Mesendoderm (in vitro differentiated cells): Measurements from ENCODE around the gene MSRB2.

Experiments
- DNase-seq: peaks from one replicate; pipeline ENCODE4 v3.0.0; 2013
- H2AK5ac ChIP-seq: 2 replicates; pipeline ENCODE4 v1.6.1; 2013; ENCODE audit warnings: low read length, inconsistent platforms
- H2BK120ac ChIP-seq: 2 replicates; pipeline ENCODE4 v1.6.1; 2013; ENCODE audit warnings: low read depth, mild to moderate bottlenecking, low read length, moderate library complexity, mixed read lengths
- H2BK15ac ChIP-seq: replicated peaks from 2 replicates; pipeline ENCODE4 v1.6.1; 2013; ENCODE audit warnings: low read depth, mild to moderate bottlenecking, moderate library complexity
- H2BK5ac ChIP-seq: 2 replicates; pipeline ENCODE4 v1.6.1; 2013; ENCODE audit warnings: low read length, inconsistent platforms
- H3K18ac ChIP-seq: 2 replicates; pipeline ENCODE4 v1.6.1; 2013; ENCODE audit warnings: mild to moderate bottlenecking, low read length, mixed read lengths
- H3K23ac ChIP-seq: one replicate; pipeline ENCODE4 v1.6.1; 2013; ENCODE audit warnings: low read length
- H3K27ac ChIP-seq: 2 replicates; pipeline ENCODE4 v1.5.1; 2013; ENCODE audit warnings: low read depth, mild to moderate bottlenecking, inconsistent platforms, low read length, moderate library complexity
- H3K27me3 ChIP-seq: 2 replicates; pipeline ENCODE4 v1.6.1; 2013; ENCODE audit warnings: low read length, control low read depth, mild to moderate bottlenecking, inconsistent platforms; ENCODE audit not compliant: insufficient read depth, poor library complexity
- H3K36me3 ChIP-seq: 2 replicates; pipeline ENCODE4 v1.6.1; 2013; ENCODE audit warnings: low read length, inconsistent platforms; ENCODE audit not compliant: control insufficient read depth, insufficient read depth
- H3K4ac ChIP-seq: one replicate; pipeline ENCODE4 v1.6.1; 2013; ENCODE audit warnings: low read depth, mild to moderate bottlenecking, low read length, moderate library complexity
- H3K4me1 ChIP-seq: 2 replicates; pipeline ENCODE4 v1.6.1; 2013; ENCODE audit warnings: low read depth, low read length, inconsistent platforms; ENCODE audit not compliant: control insufficient read depth
- H3K4me2 ChIP-seq: 2 replicates; pipeline ENCODE4 v1.6.1; 2013; ENCODE audit warnings: low read length
- H3K4me3 ChIP-seq: 2 replicates; pipeline ENCODE4 v1.5.1; 2013; ENCODE audit warnings: mild to moderate bottlenecking, low read length
- H3K56ac ChIP-seq: one replicate; pipeline ENCODE4 v1.6.1; 2013; ENCODE audit warnings: low read length
- H3K79me1 ChIP-seq: 2 replicates; pipeline ENCODE4 v1.6.1; 2013; ENCODE audit warnings: low read length, inconsistent platforms
- H3K79me2 ChIP-seq: 2 replicates; pipeline ENCODE4 v1.6.1; 2013; ENCODE audit warnings: mild to moderate bottlenecking, low read length; ENCODE audit not compliant: control insufficient read depth, insufficient read depth
- H3K9ac ChIP-seq: 2 replicates; pipeline ENCODE4 v1.6.1; 2013; ENCODE audit warnings: low read length, inconsistent platforms
- H4K5ac ChIP-seq: one replicate; pipeline ENCODE4 v1.6.1; 2013; ENCODE audit warnings: low read length
- H4K8ac ChIP-seq: one replicate; pipeline ENCODE4 v1.6.1; 2013; ENCODE audit warnings: low read depth, mild to moderate bottlenecking, control low read depth, low read length, moderate library complexity
- WGBS: extraction: QIAGEN DNeasy Blood & Tissue Kit; methylation state at CpG from one replicate; pipeline ENCODE4 v1.1.7; 2013; ENCODE audit warnings: low lambda C conversion rate, missing lambda C conversion rate; ENCODE audit not compliant: insufficient coverage; ENCODE audit errors: extremely low coverage; 5-methylcytosine and 5-hydroxymethylcytosine counted together

Gene MSRB2

GRCh38 chr10:23081891-23082290, 13.5 kb upstream of the MSRB2 start:
- no peak overlapping the region for H2BK5ac ChIP-seq
- no peaks in the 10 kb centered on the region for H3K79me2 ChIP-seq
- peak; percentile 56 for DNase-seq
- no peak overlapping the region for H3K4me2 ChIP-seq
- no peak overlapping the region for H3K23ac ChIP-seq
- H3K18ac ChIP-seq: no peak overlapping the region
- H3K36me3 ChIP-seq: no peaks in the 10 kb centered on the region
- H3K4me3 ChIP-seq: no peak overlapping the region
- H3K27ac ChIP-seq: no peak overlapping the region
- no peak overlapping the region for H2BK120ac ChIP-seq
- H3K4me1 ChIP-seq: no peaks in the 10 kb centered on the region
- H3K79me1 ChIP-seq: no peaks in the 10 kb centered on the region
- no peak overlapping the region for H2BK15ac ChIP-seq
- WGBS: no CpG with 5 or more reads among the region's 4 CpGs
- no peak overlapping the region for H2AK5ac ChIP-seq
- no peak overlapping the region for H4K8ac ChIP-seq
- H3K27me3 ChIP-seq: no peaks in the 10 kb centered on the region
- no peak overlapping the region for H4K5ac ChIP-seq
- no peak overlapping the region for H3K9ac ChIP-seq
- no peak overlapping the region for H3K56ac ChIP-seq
- H3K4ac ChIP-seq: no peak overlapping the region

GRCh38 chr10:23088609-23089008, 6.8 kb upstream of the MSRB2 start:
- Histone ChIP-seq H3K23ac (no peak overlapping the region), H3K18ac (no peak overlapping the region), H3K9ac (no peak overlapping the region), H2BK15ac (no peak overlapping the region), H3K4me1 (no peaks in the 10 kb centered on the region), H3K4me2 (no peak overlapping the region), H3K4me3 (no peak overlapping the region), H2BK120ac (no peak overlapping the region), H4K8ac (no peak overlapping the region), H3K36me3 (no peaks in the 10 kb centered on the region), H4K5ac (no peak overlapping the region), H2AK5ac (no peak overlapping the region), H3K79me1 (no peaks in the 10 kb centered on the region), H3K27me3 (no peaks in the 10 kb centered on the region), H3K4ac (no peak overlapping the region), H3K56ac (no peak overlapping the region), H3K79me2 (no peaks in the 10 kb centered on the region), H3K27ac (no peak overlapping the region), H2BK5ac (no peak overlapping the region)
- no peak for DNase-seq

DNA sequence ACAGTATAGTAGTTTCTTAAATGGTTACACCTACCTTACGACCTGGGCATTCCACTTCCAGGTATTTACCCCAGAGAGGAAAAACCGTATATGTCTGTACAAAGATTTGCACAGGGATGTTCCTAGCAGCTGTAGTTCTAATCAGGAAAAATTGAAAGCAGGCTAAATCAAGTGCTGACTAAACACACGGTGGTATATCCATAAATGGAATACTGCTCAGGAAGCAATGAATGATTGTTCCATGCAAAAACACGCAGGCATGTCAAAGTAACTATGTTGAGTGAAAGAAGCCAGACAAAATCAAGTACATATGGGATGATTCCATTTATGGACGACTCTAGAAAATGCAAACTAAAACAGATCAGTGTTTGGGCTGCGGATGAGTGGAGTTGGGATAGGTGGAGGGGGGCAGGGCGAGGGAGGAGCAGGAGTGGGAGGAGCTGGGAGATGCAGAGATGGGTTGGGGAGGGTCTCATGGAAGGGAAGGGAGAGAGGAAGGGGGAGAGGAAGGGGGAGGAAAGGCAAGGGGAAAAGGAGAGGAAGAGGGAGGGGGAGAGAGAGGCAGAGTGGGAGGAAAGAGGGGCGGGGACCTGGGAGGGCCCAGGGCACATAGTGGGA, 484 bp upstream of the MSRB2 start:
- Histone ChIP-seq H3K9ac (no peak overlapping the region), H2BK120ac (no peak overlapping the region), H3K36me3 (no peaks in the 10 kb centered on the region), H3K27me3 (no peaks in the 10 kb centered on the region), H3K18ac (no peak overlapping the region), H2BK5ac (no peak overlapping the region), H3K4me2 (no peak overlapping the region), H3K23ac (no peak overlapping the region), H2BK15ac (no peak overlapping the region), H3K27ac (no peak overlapping the region), H3K79me1 (no peaks in the 10 kb centered on the region), H3K4ac (no peak overlapping the region), H2AK5ac (no peak overlapping the region), H4K5ac (no peak overlapping the region), H3K56ac (no peak overlapping the region), H3K4me3 (no peak overlapping the region), H3K79me2 (no peaks in the 10 kb centered on the region), H3K4me1 (peaks cover 2% of the 10 kb centered on the region), H4K8ac (no peak overlapping the region)
- DNase-seq: no peak
- no CpG with 5 or more reads among the region's 8 CpGs for WGBS

- Histone ChIP-seq H3K4me3 (peak overlapping the region; percentile 29), H3K23ac (no peak overlapping the region), H3K4me2 (peak overlapping the region; percentile 56), H3K9ac (peak overlapping the region; percentile 68), H3K36me3 (no peaks in the 10 kb centered on the region), H3K27me3 (no peaks in the 10 kb centered on the region), H2BK5ac (no peak overlapping the region), H2BK15ac (no peak overlapping the region), H4K8ac (peak overlapping the region; percentile 91), H3K18ac (peak overlapping the region; percentile 97), H3K4me1 (peaks cover 4% of the 10 kb centered on the region), H3K27ac (peak overlapping the region; percentile 76), H2AK5ac (no peak overlapping the region), H3K79me2 (no peaks in the 10 kb centered on the region), H3K56ac (peak overlapping the region; percentile 80), H3K79me1 (no peaks in the 10 kb centered on the region), H2BK120ac (peak overlapping the region; percentile 56), H3K4ac (peak overlapping the region; percentile 65), H4K5ac (no peak overlapping the region)
- peak; percentile 55 for DNase-seq
- no CpG with 5 or more reads among the region's 21 CpGs for WGBS
These were observed 805 bp downstream of the MSRB2 start for GRCh38 chr10:23095966-23096801.

DNA sequence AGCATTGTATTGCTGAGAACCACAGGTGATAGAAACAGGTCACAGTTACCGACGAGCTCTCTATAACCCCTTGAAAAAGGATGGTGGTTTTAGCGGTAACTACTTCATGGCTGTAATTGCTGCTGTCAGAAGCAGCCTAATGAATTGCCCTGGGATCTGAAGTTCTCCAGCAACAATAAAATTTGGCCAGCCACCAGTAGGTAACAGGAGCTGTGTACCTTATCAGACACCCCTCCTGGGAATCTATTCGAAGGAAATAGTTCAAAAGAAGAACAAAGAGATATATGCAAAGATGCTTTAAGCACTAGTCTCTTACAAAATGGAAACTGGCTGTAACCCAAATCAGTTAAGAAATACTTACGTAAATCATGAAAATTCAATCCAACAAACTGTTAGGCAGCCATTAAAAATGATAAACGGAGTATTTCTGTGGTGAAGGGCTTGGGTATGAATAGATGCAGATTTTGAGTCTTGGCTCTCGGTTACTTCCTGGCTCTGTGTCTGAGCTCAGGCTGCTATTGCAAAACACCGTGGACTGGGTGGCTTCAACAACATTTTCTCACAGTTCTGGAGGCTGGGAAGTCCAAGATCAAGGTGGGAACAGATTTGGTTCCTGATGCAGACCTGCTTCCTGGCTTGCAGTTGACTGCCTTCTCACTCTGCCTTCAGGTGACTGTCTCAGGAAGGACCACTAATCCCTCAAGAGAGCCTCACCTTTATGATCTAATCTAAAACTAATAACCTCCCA, 1.6 kb downstream of the MSRB2 start:
- Histone ChIP-seq H3K36me3 (no peaks in the 10 kb centered on the region), H3K4me1 (peaks cover 4% of the 10 kb centered on the region), H3K4me3 (no peak overlapping the region), H3K79me2 (no peaks in the 10 kb centered on the region), H2AK5ac (no peak overlapping the region), H3K23ac (no peak overlapping the region), H3K27me3 (no peaks in the 10 kb centered on the region), H3K56ac (no peak overlapping the region), H3K9ac (no peak overlapping the region), H3K4ac (no peak overlapping the region), H3K27ac (no peak overlapping the region), H3K18ac (no peak overlapping the region), H3K4me2 (no peak overlapping the region), H4K5ac (no peak overlapping the region), H2BK5ac (no peak overlapping the region), H2BK15ac (no peak overlapping the region), H4K8ac (no peak overlapping the region), H2BK120ac (no peak overlapping the region), H3K79me1 (no peaks in the 10 kb centered on the region)
- WGBS: no CpG with 5 or more reads among the region's 8 CpGs
- DNase-seq: peak; percentile 21
